HG03354 (cell line): ENCODE data around the gene RHBDL3.

Experiments used
- ATAC-seq: cut with Tn5 transposase; IDR thresholded peaks from one replicate; pipeline ENCODE4 v1.9.1; 2021; ENCODE audit warnings: mild to moderate bottlenecking; ENCODE audit not compliant: unreplicated experiment, poor library complexity, severe bottlenecking

RHBDL3 gene

DNA sequence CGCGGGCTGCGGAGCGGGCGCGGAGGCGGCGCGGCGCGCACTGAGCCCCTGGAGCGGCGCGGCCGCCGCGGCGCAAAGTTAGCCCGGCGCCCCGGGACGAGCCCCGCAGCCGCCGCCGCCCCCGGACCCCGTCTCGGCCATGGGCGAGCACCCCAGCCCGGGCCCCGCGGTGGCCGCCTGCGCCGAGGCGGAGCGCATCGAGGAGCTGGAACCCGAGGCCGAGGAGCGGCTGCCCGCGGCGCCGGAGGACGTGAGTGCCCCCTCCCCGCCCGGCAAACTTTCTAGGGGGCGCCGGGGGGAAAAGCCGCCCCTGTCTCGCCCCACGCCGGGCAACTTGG lies 388 bp downstream of the RHBDL3 start:
- ATAC-seq = no peak

- ATAC-seq = no peak
These were observed 1.0 kb downstream of the RHBDL3 start for GRCh38 chr17:32266389-32267301.

- ATAC-seq = no peak
These were observed 2.1 kb downstream of the RHBDL3 start for GRCh38 chr17:32267690-32268205.

DNA sequence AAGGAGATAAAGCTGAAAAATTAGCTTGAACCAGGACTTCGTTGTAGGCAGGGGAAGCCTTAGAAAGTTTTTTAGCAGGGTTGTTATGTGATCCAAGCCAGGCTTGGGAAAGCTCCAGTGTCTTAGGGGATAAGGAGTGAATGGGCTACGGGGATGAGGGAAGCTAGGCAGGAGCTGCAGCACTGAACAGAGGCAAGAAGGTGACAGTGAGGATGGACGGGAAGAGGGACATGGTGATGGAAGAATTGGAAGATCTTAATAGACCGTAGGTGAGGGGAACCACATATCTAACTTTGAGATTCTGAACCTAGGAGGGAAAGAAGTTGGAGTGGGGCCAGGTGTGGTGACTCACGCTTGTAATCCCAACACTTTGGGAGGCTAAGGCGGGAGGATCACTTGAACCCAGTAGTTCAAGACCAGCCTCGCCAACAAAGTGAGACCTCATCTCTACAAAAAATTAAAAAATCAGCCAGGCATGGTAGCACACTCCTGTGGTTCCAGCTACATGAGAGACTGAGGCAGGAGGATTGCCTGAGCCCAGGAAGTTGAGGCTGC lies 3.2 kb downstream of the RHBDL3 start:
- ATAC-seq = no peak

DNA sequence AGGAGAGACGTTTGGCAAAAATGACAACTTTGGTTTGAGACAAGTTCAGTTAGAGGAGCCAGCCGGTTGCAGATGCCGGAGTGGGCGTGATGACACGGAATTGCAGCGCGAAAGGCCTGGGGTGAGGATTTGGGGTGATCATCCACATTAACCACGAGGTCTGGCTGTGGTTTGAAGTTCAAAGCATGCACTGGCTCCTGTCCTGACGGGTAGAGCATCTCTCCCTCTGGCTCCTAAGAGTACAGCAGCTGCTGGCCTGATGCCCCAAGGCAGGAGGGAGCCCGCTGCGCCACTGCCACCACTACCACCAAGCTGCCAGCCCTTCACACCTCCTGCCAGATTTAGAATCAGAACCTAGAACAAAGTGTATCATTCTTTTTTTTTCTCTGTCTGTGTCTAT lies 3.7 kb downstream of the RHBDL3 start:
- ATAC-seq = no peak

DNA sequence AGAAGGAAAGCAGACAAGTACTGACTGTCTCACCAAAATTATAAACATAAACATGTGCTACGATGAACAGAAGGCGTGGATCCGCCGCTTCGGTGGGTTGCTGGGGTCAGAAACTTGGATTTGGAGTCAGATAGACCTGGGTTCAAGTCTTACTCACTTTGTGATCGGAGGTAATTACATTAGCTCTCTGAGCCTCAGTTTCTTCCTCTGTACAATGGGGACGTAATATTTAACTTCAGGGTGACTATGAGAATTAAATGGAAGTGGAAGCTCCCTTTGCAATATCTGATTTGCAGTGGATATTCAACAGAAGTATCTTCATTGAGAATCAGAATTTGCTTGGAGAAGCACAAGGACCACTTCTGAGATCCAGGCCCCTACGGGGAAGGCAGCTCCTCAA lies 6.2 kb downstream of the RHBDL3 start:
- no peak for ATAC-seq

DNA sequence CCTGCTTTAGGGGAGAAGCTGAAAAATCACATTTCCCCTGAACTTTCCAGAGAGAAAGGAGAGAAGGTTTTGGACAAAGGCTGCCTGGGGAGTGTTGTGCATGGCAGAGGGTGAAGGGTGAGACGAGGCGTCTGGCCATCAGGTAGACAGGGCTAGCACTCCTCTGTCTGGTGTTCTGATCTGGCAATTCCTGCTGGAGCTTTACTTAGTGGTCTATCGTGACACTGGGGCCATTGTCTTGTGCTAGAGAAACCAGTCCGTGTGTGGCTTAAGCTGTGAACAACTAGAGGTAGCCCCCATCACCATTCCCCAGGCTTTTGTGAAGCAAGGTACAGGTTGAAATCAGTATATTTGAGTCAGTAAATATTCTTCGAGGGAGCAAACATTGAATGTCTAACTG lies 8.5 kb downstream of the RHBDL3 start:
- ATAC-seq = no peak

GRCh38 chr17:32274643-32275042 lies 9.0 kb downstream of the RHBDL3 start:
- no peak for ATAC-seq

DNA sequence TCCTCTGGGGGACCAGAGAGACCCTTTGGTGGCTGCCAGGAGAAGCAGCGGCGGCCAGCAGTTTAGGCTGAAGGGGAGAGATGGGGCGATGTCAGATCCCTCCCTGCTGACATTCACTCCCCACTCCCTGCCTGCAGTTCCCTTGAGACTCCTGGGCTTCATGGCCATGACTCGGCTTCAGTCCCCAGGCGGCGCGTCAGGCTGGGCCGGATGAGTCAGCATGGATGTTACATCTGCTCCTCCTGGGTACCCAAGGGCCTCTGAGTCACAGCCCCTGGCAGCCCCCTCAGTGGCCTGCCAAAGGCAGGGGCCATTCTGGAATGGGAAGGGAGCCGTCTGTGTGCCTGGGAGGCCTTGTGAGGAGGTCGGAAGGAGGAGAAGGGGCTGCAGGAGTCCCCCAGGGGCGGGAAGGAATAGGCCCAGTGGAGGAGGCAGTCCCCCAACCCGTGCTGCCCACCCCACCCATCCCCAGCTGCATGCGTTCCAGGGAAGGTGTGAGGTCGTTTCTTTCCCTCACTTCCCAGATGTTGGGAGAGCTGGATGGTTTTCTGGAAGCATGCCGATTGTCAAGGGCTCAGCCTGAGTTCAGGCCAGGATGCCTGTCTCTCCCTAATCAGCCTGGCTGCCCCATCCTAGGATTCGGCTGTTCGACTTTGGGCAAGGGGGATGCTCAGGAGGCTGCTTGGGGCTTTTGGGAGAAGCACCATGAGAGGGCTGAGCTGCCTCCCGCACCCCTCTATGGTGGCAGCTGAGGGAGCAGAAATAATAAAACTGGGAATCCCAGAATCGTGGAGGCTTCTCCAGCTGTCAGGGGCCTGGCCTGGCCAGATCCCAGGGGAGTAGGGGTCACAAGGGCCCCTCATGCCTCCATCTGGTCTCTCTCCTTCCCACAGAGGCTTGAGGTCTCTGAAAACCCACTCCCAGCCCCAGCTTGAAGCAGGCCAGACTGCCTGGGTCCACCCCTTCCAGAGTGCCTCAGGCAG lies 9.7 kb downstream of the RHBDL3 start:
- ATAC-seq = no peak

DNA sequence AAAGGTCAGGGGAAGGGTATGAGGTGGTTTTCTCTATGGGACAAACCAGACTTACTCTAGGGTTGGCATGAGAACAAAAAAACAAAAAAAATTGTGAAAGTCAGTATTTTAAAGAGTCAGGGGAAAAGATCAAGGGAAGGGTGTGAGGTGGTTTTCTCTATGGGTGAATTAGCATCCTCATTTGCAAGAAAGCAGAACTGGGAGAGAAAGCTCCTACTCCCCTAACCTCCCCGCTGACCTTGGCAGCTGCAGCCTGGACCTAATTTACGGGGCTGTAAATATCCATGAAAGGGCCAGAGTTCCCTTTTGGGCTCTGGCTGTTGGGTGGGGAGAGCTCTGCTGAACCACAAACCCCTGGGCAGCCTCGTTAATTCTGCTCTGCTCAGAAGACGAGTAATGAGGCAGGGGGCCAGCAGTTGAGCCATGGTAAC lies 10.6 kb downstream of the RHBDL3 start:
- ATAC-seq = no peak

DNA sequence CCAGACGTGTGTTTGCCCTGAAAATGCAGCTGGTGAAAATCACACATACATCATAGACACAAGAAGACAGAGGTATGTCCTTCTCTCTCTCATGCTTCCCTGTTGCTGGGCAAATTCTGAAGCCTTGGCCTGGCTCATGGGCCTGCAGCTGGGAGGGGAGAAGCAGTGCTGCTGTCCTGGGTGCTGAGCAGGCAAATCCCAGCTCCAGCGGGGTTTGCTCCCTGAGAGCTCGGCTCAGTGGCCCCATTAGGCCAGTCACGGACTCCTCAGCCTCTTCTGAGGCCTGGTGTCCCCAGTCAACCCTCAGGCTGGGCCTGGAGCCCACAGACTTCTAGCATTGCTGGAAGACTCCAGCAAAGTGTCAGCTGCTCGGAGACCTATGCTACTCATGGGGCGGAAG lies 11.7 kb downstream of the RHBDL3 start:
- no peak for ATAC-seq

DNA sequence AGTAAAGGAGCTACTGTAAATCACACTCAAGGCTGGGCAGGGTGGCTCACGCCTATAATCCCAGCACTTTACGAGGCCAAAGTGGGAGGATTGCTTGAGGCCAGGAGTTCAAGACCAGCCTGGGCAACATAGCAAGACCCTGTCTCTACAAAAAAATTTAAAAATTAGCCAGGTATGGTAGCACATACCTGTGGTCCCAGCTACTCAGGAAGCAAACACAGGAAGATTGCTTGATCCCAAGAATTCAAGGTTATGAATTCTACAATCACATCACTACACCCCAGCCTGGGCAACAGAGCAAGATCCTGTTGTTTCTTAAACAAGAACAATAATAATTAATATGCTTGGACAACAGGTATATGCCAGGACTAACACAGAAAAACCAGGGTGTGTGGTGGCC lies 13.2 kb downstream of the RHBDL3 start:
- no peak for ATAC-seq

DNA sequence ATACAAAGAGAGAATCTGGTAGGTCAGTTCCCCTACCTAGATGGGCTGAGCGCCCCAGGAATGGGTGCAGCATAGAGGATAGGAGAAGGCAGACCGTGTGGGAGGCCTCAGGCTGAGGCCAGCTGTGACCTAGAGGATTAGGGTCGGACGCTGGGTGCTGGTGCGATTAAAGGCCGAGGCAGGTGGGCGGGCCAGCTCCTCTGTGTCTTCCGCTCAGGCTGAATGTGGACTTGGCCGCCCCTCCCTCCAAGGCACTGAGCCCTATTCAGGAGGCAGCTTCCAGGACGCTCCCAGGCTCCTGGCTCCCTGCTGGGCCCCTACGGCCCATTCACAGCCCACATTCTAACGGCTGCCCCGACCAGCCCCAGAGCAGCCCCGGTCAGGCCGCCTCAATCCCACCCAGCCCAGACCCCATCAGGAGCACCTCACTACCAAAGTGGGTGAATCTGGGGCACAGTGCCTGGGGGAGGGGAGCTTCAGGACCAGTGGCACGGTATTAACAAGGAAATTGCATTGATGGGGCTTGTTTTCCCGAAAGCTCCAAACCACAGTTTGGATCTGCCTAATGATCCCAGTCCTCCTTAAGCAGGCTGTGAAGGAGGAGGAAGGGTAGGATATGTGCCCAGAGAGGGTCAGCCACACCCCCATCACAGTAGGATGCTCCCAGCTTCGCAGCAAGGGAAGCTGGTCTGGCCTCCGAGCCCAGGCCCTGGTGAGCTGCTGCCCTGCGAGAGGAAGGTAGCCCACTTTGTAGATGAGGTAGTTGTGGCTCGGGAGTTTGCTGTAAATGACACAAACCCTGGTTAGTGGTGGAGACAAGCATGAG lies 14.5 kb downstream of the RHBDL3 start:
- no peak for ATAC-seq

GRCh38 chr17:32281011-32281451 lies 15.4 kb downstream of the RHBDL3 start:
- ATAC-seq = no peak

DNA sequence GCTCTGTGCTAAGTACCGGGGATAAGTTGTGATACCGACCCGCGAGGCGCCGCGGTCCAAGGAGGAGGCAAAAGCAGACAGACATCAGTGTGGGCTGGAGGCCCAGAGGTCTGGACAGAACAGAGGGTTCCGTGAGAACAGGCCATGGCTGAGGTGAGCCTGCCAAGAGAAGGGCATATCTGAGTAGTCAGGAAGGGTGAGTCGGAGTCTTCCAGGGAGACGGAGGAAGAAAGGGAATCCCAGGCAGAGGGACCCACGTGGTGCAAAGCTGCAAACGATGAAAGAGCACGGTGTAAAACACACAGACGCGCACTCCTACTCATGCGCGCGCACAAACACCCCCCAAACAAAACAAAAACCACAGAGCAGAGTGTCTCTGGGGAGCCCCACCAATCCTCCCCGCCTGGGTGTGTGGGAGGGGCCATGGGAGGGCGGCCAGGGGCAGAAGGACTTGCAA lies 18.1 kb downstream of the RHBDL3 start:
- ATAC-seq = no peak

GRCh38 chr17:32285306-32285705 lies 19.7 kb downstream of the RHBDL3 start:
- ATAC-seq = no peak

- ATAC-seq = no peak
These were observed 20.3 kb downstream of the RHBDL3 start for GRCh38 chr17:32285746-32286517.

DNA sequence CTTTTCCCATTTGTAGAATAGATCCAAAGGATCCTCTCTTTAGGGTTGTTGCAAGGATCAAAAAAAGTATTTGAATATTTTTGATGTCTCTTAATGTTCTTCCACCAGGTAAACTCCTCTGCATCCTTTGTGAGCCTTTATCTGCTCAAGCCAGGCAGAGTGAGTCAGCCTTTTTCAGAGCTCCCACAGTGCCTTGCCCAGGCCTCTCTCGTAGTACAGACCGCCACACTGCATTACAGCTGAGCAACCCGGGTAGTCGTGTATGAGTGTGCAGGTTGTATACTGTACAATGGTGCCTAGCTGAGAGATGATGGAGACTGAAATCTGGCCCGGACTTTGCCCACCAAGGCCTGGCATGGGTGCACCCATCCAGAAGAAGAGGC lies 20.9 kb downstream of the RHBDL3 start:
- ATAC-seq = no peak
